Upper lobe of left lung (tissue), 4 donors: Measurements from ENCODE around the gene DDX27.
A peak's percentile ranks its signal among the peaks of the same experiment; 100 is the strongest.

Source experiments
- CTCF ChIP-seq, 6 experiments: fragments of 450-650 bp in 4 of 6; fragments of 200-600 bp in 2 of 6; sonication (generic) in 2 of 6; IDR thresholded peaks; one replicate each; pipeline ENCODE4 v1.5.1; 2016 to 2019; ENCODE audit warnings: antibody characterized with exemption in 6 of 6
- EP300 ChIP-seq, 4 donors: sonication (generic); formaldehyde crosslinking; IDR thresholded peaks; one replicate each; pipeline ENCODE4 v1.5.1; 2017; ENCODE audit warnings: antibody characterized with exemption in 4 of 4, control low read depth in 2 of 4
- POLR2A ChIP-seq, 4 donors: fragments of 450-650 bp; IDR thresholded peaks; one replicate each; pipeline ENCODE4 v1.5.1; 2016 to 2017; ENCODE audit warnings: antibody characterized with exemption in 4 of 4, mild to moderate bottlenecking in 2 of 4
- POLR2AphosphoS5 ChIP-seq, 2 donors: sonication (generic); formaldehyde crosslinking; IDR thresholded peaks; one replicate each; pipeline ENCODE4 v1.5.1; 2017; ENCODE audit warnings: antibody characterized with exemption in 2 of 2

DNA sequence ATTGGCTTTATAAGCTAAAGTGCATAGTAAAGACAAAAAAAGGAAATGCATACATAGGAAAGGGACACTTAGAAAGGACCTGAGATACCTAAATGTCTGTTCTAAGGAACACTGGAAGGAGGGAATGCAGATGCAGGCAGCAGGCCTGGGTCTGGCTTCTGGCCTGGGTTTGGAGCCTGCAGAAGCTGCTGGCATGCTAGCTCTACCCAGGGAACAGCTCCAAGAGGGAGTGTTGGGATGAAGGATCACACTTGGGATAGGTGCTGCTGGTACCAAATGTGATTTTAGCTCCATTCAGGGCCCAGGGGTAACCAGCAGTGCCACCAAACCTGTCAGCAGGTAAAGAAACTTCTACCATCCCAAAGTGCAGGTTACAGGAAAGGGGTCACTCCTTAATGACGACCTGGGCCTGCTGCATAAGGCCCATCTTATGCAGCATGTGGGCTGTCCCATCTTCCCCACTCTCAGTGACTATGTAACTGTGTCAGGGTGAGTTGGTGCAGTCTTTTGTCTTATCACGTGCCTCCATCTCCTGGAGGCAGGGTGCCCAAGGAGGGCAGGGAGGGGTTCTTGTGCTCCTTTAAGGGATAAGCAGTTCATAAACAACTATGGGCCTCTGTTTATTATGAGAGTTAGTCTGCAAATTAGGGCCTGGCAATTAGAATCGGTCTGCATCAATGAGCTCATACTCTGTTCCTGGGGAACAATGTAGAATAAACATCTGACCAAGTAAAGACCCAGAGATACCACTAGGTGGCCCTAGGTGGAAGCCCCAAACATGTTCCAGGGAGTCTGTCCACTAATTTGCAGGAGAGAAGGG is 26.9 kb downstream of the DDX27 start:
- TF ChIP-seq POLR2AphosphoS5 (IDR thresholded peaks at IDR 0.05): peak in 1 of 2 donors; percentile 16
- peak; percentile 26 to 66 (median 57) for TF ChIP-seq CTCF (IDR thresholded peaks at IDR 0.05)
- no peak for TF ChIP-seq POLR2A (IDR thresholded peaks at IDR 0.05)
- TF ChIP-seq EP300 (IDR thresholded peaks at IDR 0.05): no peak
